ENCODE measurements around the gene SLC22A7.

DNA sequence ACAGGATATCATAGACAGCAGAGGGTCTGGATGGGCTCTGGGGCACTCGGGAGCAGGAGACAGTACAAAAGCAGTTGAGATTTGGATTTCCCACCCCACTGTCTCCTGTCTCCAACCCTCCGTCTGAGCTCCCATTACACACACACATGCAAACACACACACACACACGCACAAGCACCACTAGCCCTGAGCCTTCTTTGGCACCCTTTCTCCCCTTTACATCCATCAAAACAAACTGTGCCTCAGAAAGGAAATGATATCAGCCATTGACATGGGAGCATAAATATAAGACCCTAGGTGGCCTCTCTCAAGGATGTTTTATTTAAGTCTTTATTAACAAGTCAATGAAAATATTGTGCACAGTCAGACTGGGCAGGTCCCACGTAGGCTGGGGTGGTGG is 37.3 kb upstream of the SLC22A7 start:
- TF ChIP-seq, protein P1, sequence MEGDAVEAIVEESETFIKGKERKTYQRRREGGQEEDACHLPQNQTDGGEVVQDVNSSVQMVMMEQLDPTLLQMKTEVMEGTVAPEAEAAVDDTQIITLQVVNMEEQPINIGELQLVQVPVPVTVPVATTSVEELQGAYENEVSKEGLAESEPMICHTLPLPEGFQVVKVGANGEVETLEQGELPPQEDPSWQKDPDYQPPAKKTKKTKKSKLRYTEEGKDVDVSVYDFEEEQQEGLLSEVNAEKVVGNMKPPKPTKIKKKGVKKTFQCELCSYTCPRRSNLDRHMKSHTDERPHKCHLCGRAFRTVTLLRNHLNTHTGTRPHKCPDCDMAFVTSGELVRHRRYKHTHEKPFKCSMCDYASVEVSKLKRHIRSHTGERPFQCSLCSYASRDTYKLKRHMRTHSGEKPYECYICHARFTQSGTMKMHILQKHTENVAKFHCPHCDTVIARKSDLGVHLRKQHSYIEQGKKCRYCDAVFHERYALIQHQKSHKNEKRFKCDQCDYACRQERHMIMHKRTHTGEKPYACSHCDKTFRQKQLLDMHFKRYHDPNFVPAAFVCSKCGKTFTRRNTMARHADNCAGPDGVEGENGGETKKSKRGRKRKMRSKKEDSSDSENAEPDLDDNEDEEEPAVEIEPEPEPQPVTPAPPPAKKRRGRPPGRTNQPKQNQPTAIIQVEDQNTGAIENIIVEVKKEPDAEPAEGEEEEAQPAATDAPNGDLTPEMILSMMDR (IDR thresholded peaks at IDR 0.05): no peak
- TF ChIP-seq POLR2AphosphoS5 (IDR thresholded peaks at IDR 0.05; ENCODE audit: insufficient read depth in 1 of 2, low read depth in 1 of 2): no peak
